Endothelial cell of umbilical vein (primary cell): Measurements from ENCODE around the gene KLC3. TPM values are rescaled to one million over a fixed set of nuclear protein-coding genes. Genes with fewer than 3 reads are reported as not detected.

Source experiments
- BruUV-seq: library from RNA; stranded (reverse); fragments of 400-500 nt; replicated peaks from 2 replicates; lab custom pipeline; 2021; lab: Mats Ljungman, UMichigan
- CTCF ChIA-PET: fragments of 300-600, 350-600 bp; sonication (Branson Sonifier 250); formaldehyde crosslinking; loops from one replicate; lab custom pipeline; 2021; ENCODE audit warnings: antibody characterized with exemption, inconsistent platforms; lab: Charles Lee
- POLR2A ChIA-PET: fragments of 300-600, 350-600 bp; sonication (Branson Sonifier 250); formaldehyde crosslinking; loops from one replicate; lab custom pipeline; 2021; ENCODE audit warnings: antibody characterized with exemption, inconsistent platforms; lab: Charles Lee
- DNase-seq: peaks from one replicate; pipeline ENCODE4 v3.0.0-alpha.2; 2011; ENCODE audit warnings: low read depth, low spot score
- FAIRE-seq: peaks from 2 replicates; lab custom pipeline; 2011; peaks lifted over from hg19 to GRCh38; lab: Jason Lieb, UNC
- H2AFZ ChIP-seq: 2 replicates; pipeline ENCODE4 v1.6.0; 2012; ENCODE audit warnings: low read depth, low read length, control low read depth, inconsistent platforms
- H3K27ac ChIP-seq: 2 replicates; pipeline ENCODE4 v1.5.1; 2011; ENCODE audit warnings: low read depth, mild to moderate bottlenecking, control low read depth, low read length, moderate library complexity; ENCODE audit not compliant: insufficient read depth
- H3K27me3 ChIP-seq, 2 experiments: 2 replicates each; pipeline versions ENCODE4 v1.6.0 to v1.6.1; 2011; ENCODE audit warnings: low read length in 2 of 2, mixed read lengths in 1 of 2; ENCODE audit not compliant: control insufficient read depth in 2 of 2, insufficient read depth in 2 of 2
- H3K36me3 ChIP-seq, 2 experiments: 2 replicates in 1 of 2; 3 replicates in 1 of 2; pipeline ENCODE4 v1.5.1; 2011; ENCODE audit warnings: low read length in 2 of 2, mild to moderate bottlenecking in 1 of 2, moderate library complexity in 1 of 2; ENCODE audit not compliant: control insufficient read depth in 2 of 2, insufficient read depth in 2 of 2; ENCODE audit errors: extremely low read depth in 1 of 2
- H3K4me1 ChIP-seq: 3 replicates; pipeline ENCODE4 v1.5.1; 2011; ENCODE audit warnings: mild to moderate bottlenecking, low read length; ENCODE audit not compliant: control insufficient read depth, insufficient read depth; ENCODE audit errors: extremely low read depth
- H3K4me2 ChIP-seq: 2 replicates; pipeline ENCODE4 v1.6.1; 2011; ENCODE audit warnings: low read length, control low read depth, mixed read lengths; ENCODE audit not compliant: insufficient read depth
- H3K4me3 ChIP-seq, 3 experiments: fragments of 200-600 bp in 1 of 3; sonication (generic), shearing (Covaris generic) in 1 of 3; replicated peaks in 1 of 3; 2 replicates each; pipeline ENCODE4 v1.5.1; 2011 to 2016; ENCODE audit warnings: control low read depth in 3 of 3, low read length in 3 of 3, mild to moderate bottlenecking in 2 of 3, inconsistent platforms in 1 of 3, low read depth in 1 of 3, moderate library complexity in 1 of 3; ENCODE audit not compliant: insufficient read depth in 1 of 3
- H3K79me2 ChIP-seq: 2 replicates; pipeline ENCODE4 v1.6.0; 2012; ENCODE audit warnings: low read length, inconsistent platforms; ENCODE audit not compliant: control insufficient read depth, insufficient read depth
- H3K9ac ChIP-seq: replicated peaks from 2 replicates; pipeline ENCODE3; 2011; ENCODE audit warnings: low read length, control low read depth; ENCODE audit not compliant: insufficient read depth; ENCODE audit errors: extremely low read depth
- H3K9me1 ChIP-seq: replicated peaks from 3 replicates; pipeline ENCODE4 v1.6.0; 2011; ENCODE audit warnings: mild to moderate bottlenecking, low read length; ENCODE audit not compliant: control insufficient read depth, insufficient read depth; ENCODE audit errors: extremely low read depth
- H3K9me3 ChIP-seq: replicated peaks from 2 replicates; pipeline ENCODE4 v1.5.1; 2012; ENCODE audit warnings: low read length, inconsistent platforms; ENCODE audit not compliant: control insufficient read depth, insufficient read depth
- H4K20me1 ChIP-seq: replicated peaks from 2 replicates; pipeline ENCODE3; 2011; ENCODE audit warnings: mild to moderate bottlenecking, low read length; ENCODE audit not compliant: control insufficient read depth, insufficient read depth; ENCODE audit errors: extremely low read depth
- EZH2 ChIP-seq: IDR thresholded peaks from 2 replicates; pipeline ENCODE4 v1.6.1; 2012; ENCODE audit warnings: borderline replicate concordance, low read depth, mild to moderate bottlenecking, moderate library complexity, low read length, inconsistent platforms; ENCODE audit not compliant: severe bottlenecking
- FOS ChIP-seq: IDR thresholded peaks from 2 replicates; pipeline ENCODE4 v1.6.1; 2011; ENCODE audit warnings: mild to moderate bottlenecking, low read length, moderate library complexity, borderline replicate concordance; ENCODE audit not compliant: insufficient read depth
- GATA2 ChIP-seq: IDR thresholded peaks from 2 replicates; pipeline ENCODE4 v1.7.0; 2011; ENCODE audit warnings: low read depth, mild to moderate bottlenecking, moderate library complexity, mixed read lengths, low read length; ENCODE audit not compliant: insufficient read length, insufficient read depth
- JUN ChIP-seq: IDR thresholded peaks from 2 replicates; pipeline ENCODE4 v1.6.1; 2011; ENCODE audit warnings: borderline replicate concordance, low read depth; ENCODE audit not compliant: insufficient read length, insufficient read depth
- MYC ChIP-seq: IDR thresholded peaks from one replicate; pipeline ENCODE4 v1.6.1; 2011; ENCODE audit warnings: mild to moderate bottlenecking, low read depth, low read length
- POLR2A ChIP-seq: IDR thresholded peaks from 2 replicates; pipeline ENCODE4 v1.6.1; 2012; ENCODE audit warnings: low read depth, mild to moderate bottlenecking, control low read depth, low read length
- POLR2AphosphoS5 ChIP-seq: IDR thresholded peaks from 2 replicates; pipeline ENCODE4 v1.6.1; 2012; ENCODE audit warnings: low read depth, mild to moderate bottlenecking, control low read depth, low read length, moderate library complexity; ENCODE audit not compliant: insufficient read depth
- dilution Hi-C: fragments of 300-500 bp; cut with MboI; formaldehyde crosslinking; loops from one replicate; pipeline ENCODE4 v1.15.0; 2019; ENCODE audit warnings: low sequenced_read_pairs; ENCODE audit not compliant: extremely low pct_ligation_motif_present
- intact Hi-C: fragments of 100-400 bp; cut with micrococcal nuclease; formaldehyde crosslinking; loops from one replicate; pipeline ENCODE4 v1.10.0; 2022
- polyA plus RNA-seq, 4 experiments: library from polyadenylated mRNA; depleted of rRNA in 3 of 4; stranded (reverse) in 3 of 4; unstranded in 1 of 4; fragments of >200 nt; gene quantifications; 2 replicates each; pipeline versions ENCODE4 v1.2.1 to v1.2.3, GENCODE V29; 2011 to 2012; ENCODE audit warnings: missing spikeins in 1 of 4
- total RNA-seq: library from RNA; stranded (reverse); gene quantifications from 2 replicates; pipeline ENCODE4 v1.2.3, GENCODE V29; 2021
- TF ChIP-seq, protein P1 (sequence below): IDR thresholded peaks from 2 replicates; pipeline ENCODE4 v1.6.1; 2011; ENCODE audit not compliant: insufficient read depth, insufficient read length
- TF ChIP-seq, protein P2 (sequence below), 2 donors: IDR thresholded peaks; 1 replicate in 1 of 2; 2 replicates in 1 of 2; pipeline ENCODE4 v1.5.1; 2011; ENCODE audit warnings: low read length in 2 of 2, mild to moderate bottlenecking in 2 of 2, moderate library complexity in 2 of 2, control low read depth in 1 of 2, inconsistent platforms in 1 of 2, low read depth in 1 of 2; ENCODE audit not compliant: insufficient read depth in 1 of 2; ENCODE audit errors: extremely low read depth in 1 of 2

KLC3 gene
- total and polyA plus RNA-seq, 2 donors (not counting 3 experiments of a cell fraction or from before 2014, with no cell fraction given): not detected

DNA sequence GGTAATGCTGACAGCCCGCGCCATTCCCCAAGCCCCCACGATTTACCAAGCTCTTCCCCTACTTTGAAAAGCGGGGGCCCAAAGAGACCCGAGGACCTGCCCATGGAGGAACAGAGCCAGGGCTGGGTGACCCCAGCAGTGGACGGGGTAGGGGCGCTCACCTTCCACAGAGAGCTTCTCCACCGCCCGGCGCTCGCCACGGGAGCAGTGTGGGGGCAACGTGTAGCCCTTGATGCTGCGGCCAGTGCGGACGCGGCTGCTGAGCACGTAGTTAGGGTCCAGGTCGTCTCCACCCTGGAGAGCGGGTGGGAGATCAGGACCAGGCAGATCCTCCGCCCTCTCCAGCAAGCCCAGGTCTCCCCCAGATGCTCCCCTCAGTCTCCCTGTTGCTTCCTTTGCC is 25.2 kb upstream of the KLC3 start:
- peaks cover 2 to 6% of the 10 kb centered on the region in 2 experiments for H3K27me3 ChIP-seq
- TF ChIP-seq, protein P1, sequence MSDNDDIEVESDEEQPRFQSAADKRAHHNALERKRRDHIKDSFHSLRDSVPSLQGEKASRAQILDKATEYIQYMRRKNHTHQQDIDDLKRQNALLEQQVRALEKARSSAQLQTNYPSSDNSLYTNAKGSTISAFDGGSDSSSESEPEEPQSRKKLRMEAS: no peak
- ChIA-PET POLR2A (no interaction called here), CTCF (no interaction called here)
- dilution Hi-C loops: no loop called here
- no peaks in the 10 kb centered on the region for H3K36me3 ChIP-seq
- no peaks in the 10 kb centered on the region for H3K4me1 ChIP-seq
- intact Hi-C loops: no loop called here
- H3K79me2 ChIP-seq: no peaks in the 10 kb centered on the region
- no peaks in the 10 kb centered on the region for H3K9me3 ChIP-seq
- no peak overlapping the region for H3K4me2 ChIP-seq
- no peak overlapping the region for H3K27ac ChIP-seq
- H3K4me3 ChIP-seq: no peak overlapping the region
- no peak for FAIRE-seq
- H4K20me1 ChIP-seq: no peaks in the 10 kb centered on the region
- no peaks in the 10 kb centered on the region for H3K9me1 ChIP-seq
- H3K9ac ChIP-seq: no peak overlapping the region
- DNase-seq: no peak
- no peak overlapping the region for H2AFZ ChIP-seq
- no TSS peak for BruUV-seq

DNA sequence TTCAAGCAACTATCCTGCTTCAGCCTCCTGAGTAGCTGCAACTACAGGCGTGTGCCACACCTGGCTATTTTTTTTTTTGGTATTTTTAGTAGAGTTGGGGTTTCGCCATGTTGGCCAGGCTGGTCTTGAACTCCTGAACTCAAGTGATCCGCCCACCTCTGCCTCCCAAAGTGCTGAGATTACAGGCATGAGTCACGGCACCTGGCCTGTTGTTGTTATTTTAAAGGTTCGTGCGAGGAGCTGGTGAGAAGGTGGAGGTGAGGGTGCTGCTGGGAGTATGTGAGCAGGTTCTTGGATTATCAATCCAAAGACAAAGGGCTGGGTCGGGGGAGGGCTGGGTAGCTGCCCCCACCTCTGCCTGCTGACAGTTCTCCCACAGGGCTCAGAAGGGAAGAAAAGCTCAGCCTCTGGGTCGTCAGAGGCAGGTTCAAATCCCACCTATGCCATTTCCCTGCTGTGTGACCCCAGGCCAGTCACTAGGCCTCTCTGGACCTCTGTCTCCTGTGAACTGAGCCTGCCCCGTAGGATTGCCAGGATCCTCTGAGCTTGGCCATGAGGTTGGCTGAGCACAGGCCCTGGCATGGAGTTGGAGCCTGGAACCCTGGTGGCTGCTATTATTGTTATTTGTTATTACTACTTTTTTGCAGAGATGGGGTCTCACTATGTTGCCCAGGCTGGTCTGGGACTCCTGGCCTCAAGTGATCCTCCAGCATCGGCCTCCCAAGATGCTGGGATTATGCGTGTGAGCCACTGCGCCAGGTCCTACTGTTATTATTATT is 19.4 kb upstream of the KLC3 start:
- peaks cover 5 to 9% of the 10 kb centered on the region in 2 experiments for H3K27me3 ChIP-seq
- no TSS peak for BruUV-seq
- no peak overlapping the region for H3K4me2 ChIP-seq
- H3K9me3 ChIP-seq: no peaks in the 10 kb centered on the region
- H4K20me1 ChIP-seq: no peaks in the 10 kb centered on the region
- no peaks in the 10 kb centered on the region for H3K79me2 ChIP-seq
- H3K9me1 ChIP-seq: no peaks in the 10 kb centered on the region
- H2AFZ ChIP-seq: no peak overlapping the region
- POLR2A ChIA-PET: no interaction called here
- no peak overlapping the region for H3K4me3 ChIP-seq
- TF ChIP-seq POLR2AphosphoS5: no peak
- TF ChIP-seq, protein P1: no peak
- no peak for TF ChIP-seq GATA2
- TF ChIP-seq EZH2: no peak
- no peak for TF ChIP-seq POLR2A
- no peak for TF ChIP-seq FOS
- TF ChIP-seq JUN: no peak
- TF ChIP-seq, protein P2, sequence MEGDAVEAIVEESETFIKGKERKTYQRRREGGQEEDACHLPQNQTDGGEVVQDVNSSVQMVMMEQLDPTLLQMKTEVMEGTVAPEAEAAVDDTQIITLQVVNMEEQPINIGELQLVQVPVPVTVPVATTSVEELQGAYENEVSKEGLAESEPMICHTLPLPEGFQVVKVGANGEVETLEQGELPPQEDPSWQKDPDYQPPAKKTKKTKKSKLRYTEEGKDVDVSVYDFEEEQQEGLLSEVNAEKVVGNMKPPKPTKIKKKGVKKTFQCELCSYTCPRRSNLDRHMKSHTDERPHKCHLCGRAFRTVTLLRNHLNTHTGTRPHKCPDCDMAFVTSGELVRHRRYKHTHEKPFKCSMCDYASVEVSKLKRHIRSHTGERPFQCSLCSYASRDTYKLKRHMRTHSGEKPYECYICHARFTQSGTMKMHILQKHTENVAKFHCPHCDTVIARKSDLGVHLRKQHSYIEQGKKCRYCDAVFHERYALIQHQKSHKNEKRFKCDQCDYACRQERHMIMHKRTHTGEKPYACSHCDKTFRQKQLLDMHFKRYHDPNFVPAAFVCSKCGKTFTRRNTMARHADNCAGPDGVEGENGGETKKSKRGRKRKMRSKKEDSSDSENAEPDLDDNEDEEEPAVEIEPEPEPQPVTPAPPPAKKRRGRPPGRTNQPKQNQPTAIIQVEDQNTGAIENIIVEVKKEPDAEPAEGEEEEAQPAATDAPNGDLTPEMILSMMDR (IDR thresholded peaks at IDR 0.05; ENCODE audit: extremely low read depth in 1 of 2, insufficient read depth in 1 of 2, low read depth in 1 of 2, low read length in 2 of 2): no peak
- no peak for TF ChIP-seq MYC
- FAIRE-seq: no peak
- H3K36me3 ChIP-seq: no peaks in the 10 kb centered on the region
- H3K4me1 ChIP-seq: no peaks in the 10 kb centered on the region
- no peak overlapping the region for H3K9ac ChIP-seq
- DNase-seq: no peak
- dilution Hi-C loops: no loop called here
- CTCF ChIA-PET: no interaction called here
- intact Hi-C loops: no loop called here
- H3K27ac ChIP-seq: no peak overlapping the region
